WTC11 (cell line): ENCODE measurements around the gene CBR1. TPM values are rescaled to one million over a fixed set of nuclear protein-coding genes. Genes with fewer than 3 reads are reported as not detected.

Experiments
- ATAC-seq: fragments of 200-7000 bp; cut with Tn5 transposase; 2 replicates; pipeline ENCODE4 v1.10.0; 2021; ENCODE audit warnings: mild to moderate bottlenecking, moderate library complexity
- CTCF ChIA-PET: fragments of 300-600 bp; sonication (Branson Sonifier 250); formaldehyde crosslinking; loops from one replicate; lab custom pipeline; 2021; ENCODE audit warnings: antibody characterized with exemption; lab: Charles Lee
- POLR2A ChIA-PET: fragments of 350-600 bp; sonication (Branson Sonifier 250); formaldehyde crosslinking; loops from one replicate; lab custom pipeline; 2021; ENCODE audit warnings: antibody characterized with exemption; lab: Charles Lee
- DNase-seq: peaks from one replicate; pipeline ENCODE4 v3.0.0; 2021; ENCODE audit warnings: low spot score
- H3K27ac Mint-ChIP-seq: 2 replicates; pipeline ENCODE4 v1.8.0; 2021; ENCODE audit warnings: mixed read lengths
- H3K27me3 Mint-ChIP-seq: 2 replicates; pipeline ENCODE4 v1.8.0; 2021; ENCODE audit warnings: low read depth, mild to moderate bottlenecking, moderate library complexity, mixed read lengths
- H3K36me3 Mint-ChIP-seq: 2 replicates; pipeline ENCODE4 v1.8.0; 2021; ENCODE audit warnings: mixed read lengths
- H3K4me1 Mint-ChIP-seq: 2 replicates; pipeline ENCODE4 v1.8.0; 2022; ENCODE audit warnings: mixed read lengths
- H3K4me3 Mint-ChIP-seq: 2 replicates; pipeline ENCODE4 v1.8.0; 2021; ENCODE audit warnings: mild to moderate bottlenecking, moderate library complexity, mixed read lengths
- H3K9me3 Mint-ChIP-seq: 2 replicates; pipeline ENCODE4 v1.8.0; 2021; ENCODE audit warnings: mixed read lengths
- CDX4 ChIP-seq: fragments of 250-450 bp; sonication (Bioruptor Pico); IDR thresholded peaks from 2 replicates; pipeline ENCODE4 v1.9.0; 2021; ENCODE audit warnings: moderate library complexity, mild to moderate bottlenecking, inconsistent platforms, borderline replicate concordance
- CREM ChIP-seq: sonication (generic); formaldehyde crosslinking; IDR thresholded peaks from 2 replicates; pipeline ENCODE4 v1.8.1; 2022; ENCODE audit warnings: mild to moderate bottlenecking, missing genetic modification reagents, moderate library complexity
- E2F5 ChIP-seq: sonication (generic); formaldehyde crosslinking; IDR thresholded peaks from 2 replicates; pipeline ENCODE4 v1.8.1; 2022; ENCODE audit warnings: mild to moderate bottlenecking, moderate library complexity, missing genetic modification reagents
- ELF4 ChIP-seq: sonication (generic); formaldehyde crosslinking; IDR thresholded peaks from 2 replicates; pipeline ENCODE4 v1.8.1; 2022; ENCODE audit warnings: low read depth, mild to moderate bottlenecking, moderate library complexity, missing genetic modification reagents
- FOXP1 ChIP-seq: sonication (generic); formaldehyde crosslinking; IDR thresholded peaks from 2 replicates; pipeline ENCODE4 v1.8.0; 2022; ENCODE audit warnings: missing genetic modification reagents, mild to moderate bottlenecking, moderate library complexity, borderline replicate concordance
- HMGA2 ChIP-seq: fragments of 250-450 bp; sonication (Bioruptor Pico); IDR thresholded peaks from 2 replicates; pipeline ENCODE4 v1.4.0; 2021; ENCODE audit warnings: mild to moderate bottlenecking, moderate library complexity
- JAZF1 ChIP-seq: fragments of 250-450 bp; sonication (Bioruptor Pico); IDR thresholded peaks from 2 replicates; pipeline ENCODE4 v1.9.0; 2021; ENCODE audit warnings: moderate library complexity, mild to moderate bottlenecking, inconsistent platforms
- JUN ChIP-seq: sonication (generic); formaldehyde crosslinking; IDR thresholded peaks from 2 replicates; pipeline ENCODE4 v1.8.0; 2023; ENCODE audit warnings: mild to moderate bottlenecking, missing genetic modification reagents
- MXD4 ChIP-seq: fragments of 250-450 bp; sonication (Bioruptor Pico); IDR thresholded peaks from 2 replicates; pipeline ENCODE4 v1.8.0; 2021; ENCODE audit warnings: mild to moderate bottlenecking, moderate library complexity, borderline replicate concordance
- MYBL2 ChIP-seq: sonication (generic); formaldehyde crosslinking; IDR thresholded peaks from 2 replicates; pipeline ENCODE4 v1.8.1; 2023; ENCODE audit warnings: mild to moderate bottlenecking, moderate library complexity, missing genetic modification reagents
- NFE2L1 ChIP-seq: sonication (generic); formaldehyde crosslinking; IDR thresholded peaks from 2 replicates; pipeline ENCODE4 v1.8.1; 2023; ENCODE audit warnings: missing genetic modification reagents
- PRDM15 ChIP-seq: sonication (generic); formaldehyde crosslinking; IDR thresholded peaks from 2 replicates; pipeline ENCODE4 v1.8.0; 2022; ENCODE audit warnings: missing genetic modification reagents
- RELA ChIP-seq: sonication (generic); formaldehyde crosslinking; IDR thresholded peaks from 2 replicates; pipeline ENCODE4 v1.8.1; 2022; ENCODE audit warnings: missing genetic modification reagents, mild to moderate bottlenecking, borderline replicate concordance
- SMAD3 ChIP-seq: sonication (generic); formaldehyde crosslinking; IDR thresholded peaks from 2 replicates; pipeline ENCODE4 v1.8.0; 2022; ENCODE audit warnings: missing genetic modification reagents, mild to moderate bottlenecking, borderline replicate concordance
- SOX15 ChIP-seq: fragments of 250-450 bp; sonication (Bioruptor Pico); IDR thresholded peaks from 2 replicates; pipeline ENCODE4 v1.9.0; 2021; ENCODE audit warnings: mild to moderate bottlenecking
- TEAD4 ChIP-seq: sonication (generic); formaldehyde crosslinking; IDR thresholded peaks from 2 replicates; pipeline ENCODE4 v1.8.0; 2022; ENCODE audit warnings: mild to moderate bottlenecking, missing genetic modification reagents
- ZNF232 ChIP-seq: sonication (generic); formaldehyde crosslinking; IDR thresholded peaks from 2 replicates; pipeline ENCODE4 v1.8.0; 2022; ENCODE audit warnings: mild to moderate bottlenecking, missing genetic modification reagents
- ZNF263 ChIP-seq: sonication (generic); formaldehyde crosslinking; IDR thresholded peaks from 2 replicates; pipeline ENCODE4 v1.8.1; 2022; ENCODE audit warnings: low read depth, mild to moderate bottlenecking, moderate library complexity, missing genetic modification reagents
- ZNF423 ChIP-seq: fragments of 250-450 bp; sonication (Bioruptor Pico); IDR thresholded peaks from 2 replicates; pipeline ENCODE4 v2.1.2; 2022; ENCODE audit warnings: mild to moderate bottlenecking, moderate library complexity
- ZNF425 ChIP-seq: fragments of 250-450 bp; sonication (Bioruptor Pico); conservative IDR thresholded peaks from 2 replicates; pipeline ENCODE4 v1.9.0; 2021; ENCODE audit warnings: mild to moderate bottlenecking
- total RNA-seq: library from RNA; stranded (reverse); gene quantifications from 3 replicates; pipeline ENCODE4 v1.2.3, GENCODE V29; 2021

The CBR1 gene
- total RNA-seq, 1 experiment from 2014 or later: 167 TPM

GRCh38 chr21:36022427-36023091 lies 47.3 kb upstream of the CBR1 start (continued):
- TF ChIP-seq FOXP1 (CRISPR knock-in tag) (no peak), MXD4 (CRISPR knock-in tag) (no peak), ELF4 (CRISPR knock-in tag) (no peak)

GRCh38 chr21:36023092-36023480 lies 46.7 kb upstream of the CBR1 start:
- no peak for ATAC-seq
- Mint-ChIP-seq H3K36me3 (peaks cover 11% of the 10 kb centered on the region), H3K9me3 (peaks cover 12% of the 10 kb centered on the region), H3K27ac (no peak overlapping the region), H3K4me1 (peaks cover 2% of the 10 kb centered on the region), H3K27me3 (no peaks in the 10 kb centered on the region), H3K4me3 (no peak overlapping the region)
- TF ChIP-seq PRDM15 (CRISPR knock-in tag): no peak
- no peak for TF ChIP-seq RELA (CRISPR knock-in tag)
- TF ChIP-seq SMAD3 (CRISPR knock-in tag): no peak
- no peak for TF ChIP-seq MYBL2
- POLR2A ChIA-PET: no interaction called here
- CTCF ChIA-PET: interaction anchor here (1.2 kb wide), 1 partner anchor 1278 kb away, joined by 3 read pairs; no protein-coding TSS in a partner anchor
- DNase-seq: no peak

GRCh38 chr21:36024782-36025181 lies 45.0 kb upstream of the CBR1 start:
- Mint-ChIP-seq H3K36me3 (peaks cover 11% of the 10 kb centered on the region), H3K27ac (no peak overlapping the region), H3K4me3 (no peak overlapping the region), H3K27me3 (no peaks in the 10 kb centered on the region), H3K4me1 (peaks cover 9% of the 10 kb centered on the region), H3K9me3 (peaks cover 12% of the 10 kb centered on the region)
- ChIA-PET CTCF (interaction anchor here (1.6 kb wide), 1 partner anchor 11 kb away, joined by 8 read pairs; no protein-coding TSS in a partner anchor), POLR2A (no interaction called here)
- TF ChIP-seq ZNF232: no peak
- TF ChIP-seq SOX15: no peak
- no peak for TF ChIP-seq CREM
- no peak for TF ChIP-seq CDX4 (CRISPR knock-in tag)
- no peak for TF ChIP-seq ZNF423
- TF ChIP-seq ELF4 (CRISPR knock-in tag): no peak
- TF ChIP-seq JUN (CRISPR knock-in tag): no peak
- TF ChIP-seq SMAD3 (CRISPR knock-in tag): no peak
- TF ChIP-seq RELA (CRISPR knock-in tag): no peak
- TF ChIP-seq ZNF263: no peak
- TF ChIP-seq E2F5 (CRISPR knock-in tag): no peak
- TF ChIP-seq ZNF425 (CRISPR knock-in tag): no peak
- no peak for TF ChIP-seq HMGA2 (CRISPR knock-in tag)
- TF ChIP-seq JAZF1: no peak
- no peak for TF ChIP-seq NFE2L1 (CRISPR knock-in tag)
- no peak for TF ChIP-seq TEAD4 (CRISPR knock-in tag)
- ATAC-seq (no peak), DNase-seq (no peak)
